PC-3 (cell line): ENCODE results near the gene LCE1E.

Experiments
- EZH2 ChIP-seq: fragments of 300-600 bp; sonication (generic); IDR thresholded peaks from one replicate; pipeline ENCODE4 v1.6.1; 2017; ENCODE audit warnings: antibody characterized with exemption, mild to moderate bottlenecking, low read length; ENCODE audit not compliant: unreplicated experiment
- TF ChIP-seq, protein P1 (sequence below): fragments of 300-600 bp; sonication (generic); conservative IDR thresholded peaks from 2 replicates; pipeline ENCODE4 v1.5.1; 2017; ENCODE audit warnings: antibody characterized with exemption, low read depth, mild to moderate bottlenecking, low read length

DNA sequence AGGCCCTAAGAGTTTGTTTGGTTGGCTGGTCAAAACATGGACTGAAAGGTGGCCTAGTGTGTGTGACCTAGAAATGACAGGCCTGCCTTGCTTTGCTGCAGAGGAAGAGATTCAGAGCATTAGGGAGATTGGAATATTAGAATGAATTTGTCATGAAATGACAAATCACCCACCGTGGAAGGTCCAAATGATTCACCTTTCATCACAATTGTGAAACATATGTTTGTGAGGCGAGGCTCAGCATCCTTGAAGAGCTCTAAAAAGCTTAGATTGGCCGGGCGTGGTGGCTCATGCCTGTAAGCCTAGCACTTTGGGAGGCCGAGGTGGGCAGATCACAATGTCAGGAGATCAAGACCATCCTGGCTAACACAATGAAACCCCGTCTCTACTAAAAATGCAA lies 31.3 kb downstream of the LCE1E start:
- no peak for TF ChIP-seq EZH2
- TF ChIP-seq, protein P1, sequence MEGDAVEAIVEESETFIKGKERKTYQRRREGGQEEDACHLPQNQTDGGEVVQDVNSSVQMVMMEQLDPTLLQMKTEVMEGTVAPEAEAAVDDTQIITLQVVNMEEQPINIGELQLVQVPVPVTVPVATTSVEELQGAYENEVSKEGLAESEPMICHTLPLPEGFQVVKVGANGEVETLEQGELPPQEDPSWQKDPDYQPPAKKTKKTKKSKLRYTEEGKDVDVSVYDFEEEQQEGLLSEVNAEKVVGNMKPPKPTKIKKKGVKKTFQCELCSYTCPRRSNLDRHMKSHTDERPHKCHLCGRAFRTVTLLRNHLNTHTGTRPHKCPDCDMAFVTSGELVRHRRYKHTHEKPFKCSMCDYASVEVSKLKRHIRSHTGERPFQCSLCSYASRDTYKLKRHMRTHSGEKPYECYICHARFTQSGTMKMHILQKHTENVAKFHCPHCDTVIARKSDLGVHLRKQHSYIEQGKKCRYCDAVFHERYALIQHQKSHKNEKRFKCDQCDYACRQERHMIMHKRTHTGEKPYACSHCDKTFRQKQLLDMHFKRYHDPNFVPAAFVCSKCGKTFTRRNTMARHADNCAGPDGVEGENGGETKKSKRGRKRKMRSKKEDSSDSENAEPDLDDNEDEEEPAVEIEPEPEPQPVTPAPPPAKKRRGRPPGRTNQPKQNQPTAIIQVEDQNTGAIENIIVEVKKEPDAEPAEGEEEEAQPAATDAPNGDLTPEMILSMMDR = no peak
